Retinal pigment epithelial cell (primary cell): Measurements from ENCODE around the gene HOXA3.

Experiments
- DNase-seq: peaks from one replicate; pipeline ENCODE4 v3.0.0-alpha.2; 2010; ENCODE audit warnings: low read depth
- H3K4me3 ChIP-seq: 2 replicates; pipeline ENCODE4 v1.5.1; 2011; ENCODE audit warnings: mild to moderate bottlenecking, low read length, control low read depth, moderate library complexity
- CTCF ChIP-seq: conservative IDR thresholded peaks from 2 replicates; pipeline ENCODE4 v1.5.1; 2011; ENCODE audit warnings: low read depth, low read length, control low read depth, inconsistent platforms

Gene HOXA3

DNA sequence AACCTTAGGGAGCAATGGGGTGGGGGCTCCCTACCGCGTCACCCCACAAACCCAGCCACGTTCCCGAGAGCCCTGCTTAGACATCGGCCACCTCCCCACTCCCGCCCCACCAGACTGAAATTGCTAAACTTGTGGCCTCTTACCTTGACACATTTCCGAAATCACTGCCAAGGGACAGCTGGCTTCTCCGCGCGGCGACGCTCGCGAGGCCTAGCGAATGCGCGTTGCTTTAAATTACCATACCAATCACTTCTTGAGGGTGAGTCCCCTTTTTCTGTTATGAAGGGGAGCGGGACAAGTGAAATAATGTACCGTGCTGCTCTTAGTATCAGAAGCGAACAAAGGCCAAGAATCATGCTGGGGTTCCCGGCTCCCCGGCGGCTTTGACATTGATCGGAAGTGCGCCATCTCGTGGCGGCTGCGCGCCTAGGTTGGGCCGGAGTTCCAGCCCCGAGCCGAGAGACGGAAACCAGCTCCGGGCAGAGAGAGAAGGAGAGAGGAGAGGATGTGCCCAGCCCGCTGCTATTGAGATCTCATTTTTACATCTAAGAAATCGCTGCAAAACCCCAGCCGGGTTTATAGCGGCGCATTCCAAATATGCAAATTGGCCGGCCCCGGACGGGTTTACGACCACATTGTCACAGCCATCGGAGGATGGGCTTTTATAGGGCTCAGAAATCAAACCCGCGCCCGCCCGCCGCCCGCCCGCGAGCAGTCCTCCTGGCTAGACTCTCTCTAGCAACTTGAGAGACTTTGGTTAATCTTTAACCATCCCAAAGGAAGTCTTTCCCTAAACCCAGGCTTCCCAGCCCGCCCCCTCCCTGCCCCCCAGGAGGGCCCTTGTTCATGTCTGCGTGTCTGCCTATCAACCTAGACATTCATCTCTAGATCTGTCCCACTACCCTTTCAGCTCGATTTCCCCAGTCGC lies 27.4 kb upstream of the HOXA3 start:
- TF ChIP-seq CTCF, result peak; percentile 84
- DNase-seq, result no peak
- no peak overlapping the region for H3K4me3 ChIP-seq

DNA sequence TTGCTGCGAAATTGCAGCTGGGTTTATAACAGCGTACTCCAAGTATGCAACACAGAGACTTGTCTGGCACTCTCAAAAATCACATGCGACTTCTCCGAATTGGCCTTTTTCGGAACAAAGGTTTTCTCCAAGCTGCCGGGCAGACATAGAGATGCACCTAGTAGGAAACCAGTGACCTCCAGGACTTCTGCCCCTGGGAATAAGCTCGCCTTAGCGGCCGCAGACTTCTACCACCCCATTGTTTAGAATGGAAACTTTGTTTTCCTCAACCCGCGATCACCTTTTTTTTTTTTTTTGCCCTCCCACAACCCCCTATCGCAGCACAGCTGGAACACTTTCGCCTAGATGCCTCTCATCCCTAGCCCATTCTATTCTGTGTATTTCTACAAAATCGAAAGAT lies 26.6 kb upstream of the HOXA3 start:
- no peak overlapping the region for H3K4me3 ChIP-seq
- no peak for DNase-seq
- TF ChIP-seq CTCF, result no peak

DNA sequence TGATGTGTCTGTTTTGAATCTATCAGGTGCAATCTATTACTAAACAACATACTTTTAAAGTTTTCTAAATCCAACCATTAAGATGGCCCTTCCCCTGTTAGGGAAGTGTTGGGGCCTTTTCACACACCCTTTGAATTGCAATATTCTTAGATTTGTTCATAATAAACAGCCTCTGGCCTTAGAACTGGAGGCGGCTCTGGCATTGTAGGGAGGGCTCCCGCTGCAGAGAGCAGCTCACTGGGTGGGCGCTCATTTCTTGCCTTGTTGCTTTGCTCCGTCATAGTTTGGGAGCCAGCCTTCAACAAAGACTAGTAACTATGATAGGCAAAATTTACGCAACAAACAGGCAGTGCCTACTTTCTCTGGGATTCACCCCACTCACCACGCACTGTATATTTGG lies 26.0 kb upstream of the HOXA3 start:
- DNase-seq, result no peak
- no peak overlapping the region for H3K4me3 ChIP-seq
- TF ChIP-seq CTCF, result no peak

- H3K4me3 ChIP-seq, result no peak overlapping the region
- no peak for DNase-seq
- TF ChIP-seq CTCF, result no peak
These were observed 25.5 kb upstream of the HOXA3 start for GRCh38 chr7:27177795-27178320.

GRCh38 chr7:27176962-27177794 lies 24.8 kb upstream of the HOXA3 start:
- no peak for TF ChIP-seq CTCF
- DNase-seq, result no peak
- no peak overlapping the region for H3K4me3 ChIP-seq

DNA sequence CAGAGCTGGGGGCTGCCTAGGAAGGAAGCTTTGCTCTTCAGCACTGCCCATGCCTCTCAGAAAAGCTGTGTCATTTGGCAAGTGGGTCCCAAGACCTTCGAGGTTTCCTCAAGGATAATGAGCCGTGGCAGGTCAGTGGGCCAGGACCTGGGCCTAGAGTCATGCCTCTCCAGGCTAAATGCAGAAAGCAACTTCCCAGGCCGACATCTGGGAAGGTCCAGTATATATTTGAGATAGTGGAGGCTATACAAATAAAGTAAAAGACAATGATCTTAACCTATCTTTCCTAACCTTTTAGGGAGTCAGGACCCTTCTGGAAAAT lies 24.1 kb upstream of the HOXA3 start:
- no peak for TF ChIP-seq CTCF
- no peak overlapping the region for H3K4me3 ChIP-seq
- DNase-seq, result no peak
